GM12892 (cell line): ENCODE results near the gene DKK3.

Source experiments
- POLR2A ChIP-seq: IDR thresholded peaks from 2 replicates; pipeline ENCODE4 v1.6.1; 2011; ENCODE audit warnings: low read depth, low read length, control low read depth
- POLR2AphosphoS5 ChIP-seq: IDR thresholded peaks from 2 replicates; pipeline ENCODE4 v1.6.1; 2011; ENCODE audit warnings: low read depth, low read length, control low read depth
- TAF1 ChIP-seq: IDR thresholded peaks from 2 replicates; pipeline ENCODE4 v1.6.1; 2011; ENCODE audit warnings: low read depth, mild to moderate bottlenecking, control low read depth, low read length, borderline replicate concordance

DNA sequence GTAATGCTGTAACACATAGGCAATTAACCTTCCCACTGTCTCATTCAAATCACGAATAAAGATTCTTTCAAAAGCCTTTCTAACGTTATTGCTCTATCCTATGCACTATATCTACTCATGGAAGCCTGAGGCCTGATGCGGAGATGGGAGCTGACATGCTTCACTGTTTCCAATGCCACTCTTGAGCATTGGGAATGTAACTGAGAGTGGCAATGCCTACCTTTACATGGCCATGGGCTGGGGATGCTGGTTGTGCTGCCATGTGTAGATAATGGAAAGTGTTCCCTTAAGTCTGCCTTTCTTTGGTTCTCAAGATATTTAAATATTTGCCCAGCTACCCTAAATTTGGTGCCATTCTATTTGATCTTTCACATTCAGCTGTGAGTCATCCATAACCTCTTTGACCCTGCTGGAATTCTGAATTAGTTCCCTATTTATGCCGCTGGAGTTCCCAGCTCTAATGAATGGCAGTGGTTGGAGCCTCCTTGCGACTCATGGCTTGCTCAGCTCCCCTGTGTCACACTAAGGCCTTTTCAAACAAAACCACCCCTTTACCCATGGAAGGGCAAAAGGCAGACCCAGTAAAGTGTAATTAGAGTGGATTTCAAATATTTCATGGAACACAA, 21.4 kb upstream of the DKK3 start:
- TF ChIP-seq POLR2AphosphoS5 (no peak), POLR2A (no peak), TAF1 (no peak)
